ENCODE measurements around the gene ERGIC2. TPM values are rescaled to one million over a fixed set of nuclear protein-coding genes. Genes with fewer than 3 reads are reported as not detected.

The ERGIC2 gene
- total RNA-seq, 4 donors from 2014 or later: 2.6 to 24.7 (median 20.6) TPM

DNA sequence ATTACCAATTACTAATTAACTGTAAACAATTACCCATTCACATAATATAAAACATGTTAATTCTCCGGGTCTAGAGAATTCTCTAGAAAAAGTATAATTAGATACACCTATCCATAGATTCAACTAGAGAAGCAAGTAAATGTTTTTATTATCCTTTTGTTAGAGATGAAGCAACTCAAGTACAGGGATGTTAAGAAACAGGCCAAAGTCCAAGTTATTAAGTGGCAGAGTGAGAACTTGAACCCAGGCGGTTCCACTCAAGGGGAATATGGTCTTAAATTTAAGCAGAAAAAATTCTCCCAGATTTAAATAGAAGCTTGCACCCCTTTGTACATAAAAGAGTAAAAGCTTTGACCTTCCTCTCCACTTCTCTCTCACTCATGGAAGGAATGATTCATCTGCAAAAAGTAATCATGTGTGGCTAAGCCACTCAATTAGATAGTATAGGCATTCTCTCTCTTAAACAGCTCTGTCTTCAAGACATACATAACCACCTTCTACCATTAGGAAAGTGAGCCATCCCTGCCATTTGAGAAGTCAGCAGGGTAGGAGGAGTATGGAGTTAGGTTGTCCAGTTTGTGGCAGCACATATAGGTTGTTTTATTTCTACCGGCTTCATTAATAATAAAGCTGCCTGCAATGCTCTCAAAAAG, 34.1 kb downstream of the ERGIC2 start:
- no peak for DNase-seq
- intact Hi-C loops (cut with DNase I; ENCODE audit: low total_unique reads) (no loop called here), in situ Hi-C loops (cut with MboI; ENCODE audit: low pct_ligation_motif_present in 1 of 4, low pct_unique_long_range_greater_than_20kb in 1 of 4, low sequenced_read_pairs in 3 of 4) (no loop called here)
- Histone ChIP-seq H3K27me3 (no peaks in the 10 kb centered on the region), H3K9me3 (no peaks in the 10 kb centered on the region), H3K4me1 (peaks cover 0 to 20% (median 0%) of the 10 kb centered on the region in 4 donors), H3K27ac (no peak overlapping the region), H3K36me3 (peaks cover 0 to 21% (median 6%) of the 10 kb centered on the region in 4 donors), H3K4me3 (no peak overlapping the region)
- TF ChIP-seq POLR2A (IDR thresholded peaks at IDR 0.05) (no peak), POLR2AphosphoS5 (IDR thresholded peaks at IDR 0.05) (no peak)
- TF ChIP-seq, protein P1, sequence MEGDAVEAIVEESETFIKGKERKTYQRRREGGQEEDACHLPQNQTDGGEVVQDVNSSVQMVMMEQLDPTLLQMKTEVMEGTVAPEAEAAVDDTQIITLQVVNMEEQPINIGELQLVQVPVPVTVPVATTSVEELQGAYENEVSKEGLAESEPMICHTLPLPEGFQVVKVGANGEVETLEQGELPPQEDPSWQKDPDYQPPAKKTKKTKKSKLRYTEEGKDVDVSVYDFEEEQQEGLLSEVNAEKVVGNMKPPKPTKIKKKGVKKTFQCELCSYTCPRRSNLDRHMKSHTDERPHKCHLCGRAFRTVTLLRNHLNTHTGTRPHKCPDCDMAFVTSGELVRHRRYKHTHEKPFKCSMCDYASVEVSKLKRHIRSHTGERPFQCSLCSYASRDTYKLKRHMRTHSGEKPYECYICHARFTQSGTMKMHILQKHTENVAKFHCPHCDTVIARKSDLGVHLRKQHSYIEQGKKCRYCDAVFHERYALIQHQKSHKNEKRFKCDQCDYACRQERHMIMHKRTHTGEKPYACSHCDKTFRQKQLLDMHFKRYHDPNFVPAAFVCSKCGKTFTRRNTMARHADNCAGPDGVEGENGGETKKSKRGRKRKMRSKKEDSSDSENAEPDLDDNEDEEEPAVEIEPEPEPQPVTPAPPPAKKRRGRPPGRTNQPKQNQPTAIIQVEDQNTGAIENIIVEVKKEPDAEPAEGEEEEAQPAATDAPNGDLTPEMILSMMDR (IDR thresholded peaks at IDR 0.05): no peak
- WGBS, 2 donors (ENCODE audit: low coverage in 1 of 2): 75 to 79% methylated on average over 3 of the region's 3 CpGs

DNA sequence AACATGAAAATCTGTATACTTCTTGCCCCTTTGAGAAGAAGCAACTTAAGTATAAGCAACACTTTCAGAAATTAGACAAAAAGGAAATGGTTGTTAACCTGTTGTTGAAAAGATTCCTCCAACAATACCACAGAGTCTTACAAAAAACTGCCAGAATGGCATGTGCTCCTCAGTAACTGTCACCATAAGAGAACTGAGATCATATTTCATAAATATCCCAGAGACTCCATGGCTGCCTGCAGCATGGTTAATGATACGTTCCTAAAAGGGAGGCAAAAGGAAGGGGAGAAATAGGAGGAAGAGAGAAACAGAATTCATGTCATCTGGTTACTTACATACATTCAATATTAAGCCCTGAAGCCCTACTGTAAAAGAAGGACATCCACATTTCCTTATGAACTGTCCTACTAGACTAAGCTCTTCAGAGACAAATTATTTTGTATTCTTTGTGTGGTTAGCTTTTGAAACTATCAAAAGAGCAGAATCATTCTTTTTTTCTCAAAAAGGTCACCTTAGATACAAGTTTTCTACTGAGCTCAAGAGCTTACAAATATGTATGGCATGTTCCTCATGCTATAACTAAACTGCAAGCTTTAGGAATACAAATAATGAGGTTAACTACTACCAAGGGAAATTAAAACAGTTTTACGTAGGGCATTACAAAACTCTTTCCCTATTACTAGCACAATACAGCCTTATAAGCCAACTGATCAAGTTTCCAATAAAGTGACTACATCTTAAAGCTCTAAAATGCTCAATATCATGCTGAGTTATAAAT, 37.8 kb downstream of the ERGIC2 start:
- TF ChIP-seq POLR2A (IDR thresholded peaks at IDR 0.05) (no peak), POLR2AphosphoS5 (IDR thresholded peaks at IDR 0.05) (no peak), EP300 (IDR thresholded peaks at IDR 0.05; ENCODE audit: low read depth) (no peak)
- TF ChIP-seq, protein P1 (IDR thresholded peaks at IDR 0.05): no peak
- no peak for DNase-seq
- Histone ChIP-seq H3K27ac (no peak overlapping the region), H3K9me3 (no peaks in the 10 kb centered on the region), H3K4me3 (no peak overlapping the region), H3K4me1 (peaks cover 0 to 12% (median 0%) of the 10 kb centered on the region in 4 donors), H3K36me3 (peaks cover 0 to 23% (median 9%) of the 10 kb centered on the region in 4 donors), H3K27me3 (no peaks in the 10 kb centered on the region)
- in situ Hi-C loops (cut with MboI; ENCODE audit: low pct_ligation_motif_present in 1 of 4, low pct_unique_long_range_greater_than_20kb in 1 of 4, low sequenced_read_pairs in 3 of 4): no loop called here
- 90 to 94% methylated on average over 2 of the region's 2 CpGs for WGBS, 2 donors (ENCODE audit: low coverage in 1 of 2)
- intact Hi-C loops (cut with DNase I; ENCODE audit: low total_unique reads): no loop called here

DNA sequence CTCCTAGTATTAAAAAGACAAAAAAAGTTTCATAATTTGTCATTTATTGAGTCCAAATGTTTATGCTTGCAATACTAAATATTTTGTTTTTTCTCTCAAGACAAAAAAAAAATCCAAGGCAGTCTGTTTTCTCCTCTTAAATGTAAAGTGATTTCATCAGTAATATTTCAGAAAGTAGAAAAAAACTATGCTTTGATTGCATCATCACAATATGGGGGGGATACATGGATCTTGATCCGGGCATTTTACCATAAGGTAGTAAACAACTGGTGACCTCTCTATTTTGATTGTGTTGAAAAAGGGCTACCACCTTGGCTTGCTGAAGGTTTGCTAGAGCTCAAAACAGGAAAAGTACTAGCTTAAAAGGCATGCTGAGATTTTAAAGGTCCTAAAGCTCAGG, 43.6 kb downstream of the ERGIC2 start:
- in situ Hi-C loops (cut with MboI; ENCODE audit: low pct_ligation_motif_present in 1 of 4, low pct_unique_long_range_greater_than_20kb in 1 of 4, low sequenced_read_pairs in 3 of 4) (no loop called here), intact Hi-C loops (cut with DNase I; ENCODE audit: low total_unique reads) (loop anchor here (5.0 kb wide), 1 partner anchor 1850 kb away; no protein-coding TSS in a partner anchor)
- DNase-seq: no peak
- Histone ChIP-seq H3K4me1 (no peaks in the 10 kb centered on the region), H3K27me3 (no peaks in the 10 kb centered on the region), H3K4me3 (no peak overlapping the region), H3K9me3 (no peaks in the 10 kb centered on the region), H3K36me3 (peaks cover 0 to 10% (median 2%) of the 10 kb centered on the region in 4 donors), H3K27ac (no peak overlapping the region)
- no peak for TF ChIP-seq EP300 (IDR thresholded peaks at IDR 0.05; ENCODE audit: low read depth)
- TF ChIP-seq POLR2A (IDR thresholded peaks at IDR 0.05): no peak
- no peak for TF ChIP-seq POLR2AphosphoS5 (IDR thresholded peaks at IDR 0.05)
- TF ChIP-seq, protein P1 (IDR thresholded peaks at IDR 0.05): no peak
- 97 to 100% methylated on average over 1 of the region's 1 CpG for WGBS, 2 donors (ENCODE audit: low coverage in 1 of 2)

DNA sequence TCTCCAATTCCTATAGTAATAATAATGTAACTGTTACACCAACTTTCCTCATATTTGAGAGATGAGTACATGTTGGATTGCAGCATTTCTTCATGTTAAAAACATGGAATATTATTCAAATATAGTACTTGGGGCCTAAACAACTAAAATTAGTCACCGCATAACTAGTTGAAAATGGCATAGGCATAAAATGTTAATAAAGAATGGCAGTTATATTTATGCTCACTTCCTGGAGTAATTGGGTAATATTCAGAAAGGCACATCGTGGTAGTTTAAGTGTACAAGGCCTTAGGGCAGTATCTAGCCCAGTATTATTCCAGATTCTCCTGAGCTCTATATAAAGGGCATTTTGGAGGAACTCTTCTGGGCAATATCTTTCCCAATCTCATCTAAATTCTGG, 46.0 kb downstream of the ERGIC2 start:
- no peaks in the 10 kb centered on the region for H3K36me3 ChIP-seq
- no peaks in the 10 kb centered on the region for H3K4me1 ChIP-seq
- TF ChIP-seq, protein P1 (IDR thresholded peaks at IDR 0.05): no peak
- TF ChIP-seq EP300 (IDR thresholded peaks at IDR 0.05; ENCODE audit: low read depth) (no peak), POLR2A (IDR thresholded peaks at IDR 0.05) (no peak), POLR2AphosphoS5 (IDR thresholded peaks at IDR 0.05) (no peak)
- intact Hi-C loops (cut with DNase I; ENCODE audit: low total_unique reads): loop anchor here (5.0 kb wide), 1 partner anchor 1848 kb away; no protein-coding TSS in a partner anchor
- no peaks in the 10 kb centered on the region for H3K9me3 ChIP-seq
- no peaks in the 10 kb centered on the region for H3K27me3 ChIP-seq
- no peak overlapping the region for H3K4me3 ChIP-seq
- WGBS, 2 donors (ENCODE audit: low coverage in 1 of 2): 92 to 98% methylated on average over 2 of the region's 2 CpGs
- DNase-seq: no peak
- H3K27ac ChIP-seq: no peak overlapping the region
- in situ Hi-C loops (cut with MboI; ENCODE audit: low pct_ligation_motif_present in 1 of 4, low pct_unique_long_range_greater_than_20kb in 1 of 4, low sequenced_read_pairs in 3 of 4): no loop called here

All from transverse colon (tissue), 4 donors.